NCI-H82 (cell line): ENCODE data around the gene NXPE3.

ENCODE experiments used
- DNase-seq: peaks from one replicate; lab custom pipeline; 2025; lab: John Stamatoyannopoulos, UW

Gene NXPE3

DNA sequence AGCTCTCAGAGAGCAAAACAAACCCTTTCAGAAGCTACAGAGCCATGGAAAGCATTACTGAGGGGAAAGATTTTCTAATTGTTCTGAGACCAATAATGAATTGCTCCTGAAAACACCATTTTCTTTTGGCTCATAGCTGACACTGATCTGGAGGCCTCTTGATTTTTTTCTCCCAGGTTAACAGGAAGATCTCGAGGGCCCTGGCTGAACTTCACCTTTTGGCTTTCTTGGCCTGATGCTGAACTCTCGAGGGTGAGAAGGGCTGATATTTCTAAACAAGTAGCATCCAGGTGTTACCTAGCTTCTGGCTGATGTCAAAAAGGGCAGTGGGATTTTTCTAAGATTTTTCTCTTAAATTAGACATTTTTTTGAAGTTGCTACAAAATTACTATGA lies 50.4 kb downstream of the NXPE3 start:
- DNase-seq: no peak

DNA sequence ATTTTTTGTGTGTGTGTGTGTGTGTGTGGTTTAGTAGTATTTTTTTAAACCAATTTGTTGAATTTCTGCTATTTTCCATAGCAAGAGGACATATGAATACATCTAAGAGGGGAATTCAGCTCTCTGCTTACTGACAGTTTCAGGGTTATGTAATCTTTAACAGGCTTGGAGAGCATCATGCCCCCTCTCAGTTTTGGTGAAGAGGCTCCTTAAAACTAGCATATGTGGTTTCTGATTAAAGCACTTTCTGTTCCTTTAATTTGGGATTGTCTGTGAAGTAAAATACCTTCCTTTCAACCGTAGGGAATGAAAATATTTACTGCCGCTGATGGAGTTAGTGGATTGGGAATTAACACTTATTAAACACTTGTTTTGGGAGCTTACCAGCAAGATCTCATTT lies 50.9 kb downstream of the NXPE3 start:
- no peak for DNase-seq

DNA sequence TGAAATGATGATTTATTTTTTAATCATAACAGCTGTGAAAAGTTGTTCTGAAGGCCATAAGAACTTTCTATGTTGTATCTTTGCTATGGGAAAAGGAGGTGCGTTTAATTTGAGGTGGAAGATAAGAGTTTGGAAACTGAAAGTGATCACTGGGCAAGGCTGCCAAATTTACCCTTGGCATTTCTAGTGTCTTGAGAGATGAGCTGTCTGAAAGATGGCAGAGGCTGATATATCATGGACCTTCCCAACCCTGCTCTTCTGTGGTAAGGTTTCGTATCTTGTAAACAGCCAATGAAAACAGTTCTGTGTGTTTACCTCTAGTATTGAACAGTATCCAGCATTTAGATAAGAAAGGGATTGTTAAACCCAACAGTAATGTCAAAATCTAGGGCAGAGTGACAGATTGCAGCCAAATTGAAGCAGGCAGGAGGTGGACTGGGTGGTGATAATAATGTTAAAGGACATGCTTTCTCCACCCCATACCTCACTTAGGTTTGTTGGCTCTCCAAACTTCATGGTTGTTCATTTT lies 54.5 kb downstream of the NXPE3 start:
- no peak for DNase-seq

DNA sequence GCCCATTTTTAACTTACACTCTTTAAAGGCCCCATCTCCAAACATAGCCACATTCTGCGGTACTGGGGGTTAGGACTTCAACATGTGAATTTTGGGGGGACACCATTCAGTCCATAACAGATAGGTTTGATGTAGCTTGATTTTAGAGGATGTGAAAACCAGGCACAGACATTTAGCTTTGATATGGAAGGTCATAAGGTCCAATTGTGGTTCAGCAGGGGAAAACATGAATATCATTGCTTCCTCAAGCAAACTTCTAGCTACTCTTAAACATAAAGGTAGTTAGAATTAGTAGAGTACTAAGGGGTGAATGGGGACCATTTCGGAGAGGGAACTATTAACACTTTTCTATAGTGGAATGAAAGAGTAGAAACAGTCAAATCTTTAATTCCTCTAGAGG lies 56.7 kb downstream of the NXPE3 start:
- no peak for DNase-seq

DNA sequence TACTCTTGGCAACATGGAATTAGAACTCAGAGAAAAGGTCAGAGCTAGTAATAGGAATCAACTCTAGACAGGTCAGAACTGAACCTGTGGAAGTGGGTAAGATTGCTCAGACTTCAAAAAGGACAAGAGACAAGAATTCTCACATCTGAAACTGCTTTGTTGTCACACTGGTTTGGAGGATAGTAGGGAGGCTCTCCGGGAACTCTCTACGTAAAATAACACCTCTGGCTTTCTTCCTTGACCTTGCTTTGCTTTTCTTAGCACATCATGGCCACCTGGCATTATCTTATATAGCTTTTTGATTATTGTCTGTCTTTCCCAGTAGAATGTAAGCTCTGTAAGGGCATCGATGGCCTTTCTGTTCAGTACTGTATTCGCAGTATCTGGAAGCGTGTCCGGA lies 57.1 kb downstream of the NXPE3 start:
- no peak for DNase-seq

DNA sequence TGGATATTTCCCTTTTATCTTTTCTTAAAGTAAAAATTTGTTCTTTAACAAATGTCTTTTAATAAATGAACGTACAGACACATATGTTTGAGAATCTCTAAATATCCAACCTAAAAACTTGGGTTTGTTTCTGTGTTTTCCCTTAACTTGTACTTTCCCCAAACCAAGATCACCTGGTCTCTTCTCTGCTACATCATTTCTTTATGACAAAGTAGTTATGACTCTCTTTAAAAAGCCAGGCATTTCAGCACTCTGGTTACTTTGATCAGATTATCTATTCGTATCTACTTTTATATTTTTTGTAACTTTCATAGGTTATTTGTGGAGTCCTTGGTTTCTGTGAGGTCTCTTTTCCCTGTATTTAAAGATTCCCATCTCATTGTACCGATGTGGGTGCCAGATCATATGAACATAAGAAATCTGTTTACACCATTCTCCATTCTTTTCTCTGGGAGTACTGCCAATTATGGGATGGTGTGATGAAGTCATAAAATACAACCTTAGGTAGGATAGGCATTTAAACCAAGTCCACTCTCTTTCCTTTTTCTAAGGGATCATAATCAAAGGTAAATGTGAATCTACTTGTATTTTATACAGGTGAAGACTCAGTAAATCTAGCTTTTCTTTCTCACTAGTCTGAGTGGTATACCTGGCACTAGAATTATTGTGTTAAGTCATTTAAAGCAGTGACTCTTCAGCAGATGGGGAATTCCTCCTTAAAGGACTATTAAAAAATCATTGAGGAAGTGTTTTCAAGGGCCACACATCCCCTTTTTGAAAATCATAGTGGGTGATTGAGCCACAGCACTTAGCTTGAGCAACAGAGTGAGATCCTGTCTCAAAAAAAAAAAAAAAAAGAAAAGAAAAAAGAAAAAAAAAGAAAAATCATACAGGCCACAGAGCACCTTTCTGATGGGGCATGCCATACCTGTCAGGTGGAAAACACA lies 57.9 kb downstream of the NXPE3 start:
- no peak for DNase-seq

DNA sequence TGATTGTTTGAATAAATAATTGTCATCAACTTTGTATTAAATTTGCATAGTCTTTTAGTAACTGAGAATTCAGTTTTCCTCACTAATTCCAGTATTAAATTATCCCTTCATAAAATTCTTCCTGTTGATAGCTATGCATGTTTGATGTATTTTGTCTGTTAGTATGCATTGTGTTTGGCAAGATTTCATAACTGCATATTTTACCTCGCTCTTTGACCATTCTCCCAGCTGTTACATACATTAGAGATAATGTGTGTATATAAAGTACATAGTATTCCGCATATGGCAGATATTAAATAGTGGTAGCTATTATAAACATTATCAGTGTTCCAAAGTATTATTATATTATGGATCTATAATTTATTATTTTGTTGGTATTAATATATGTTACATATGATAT lies 59.7 kb downstream of the NXPE3 start:
- no peak for DNase-seq

DNA sequence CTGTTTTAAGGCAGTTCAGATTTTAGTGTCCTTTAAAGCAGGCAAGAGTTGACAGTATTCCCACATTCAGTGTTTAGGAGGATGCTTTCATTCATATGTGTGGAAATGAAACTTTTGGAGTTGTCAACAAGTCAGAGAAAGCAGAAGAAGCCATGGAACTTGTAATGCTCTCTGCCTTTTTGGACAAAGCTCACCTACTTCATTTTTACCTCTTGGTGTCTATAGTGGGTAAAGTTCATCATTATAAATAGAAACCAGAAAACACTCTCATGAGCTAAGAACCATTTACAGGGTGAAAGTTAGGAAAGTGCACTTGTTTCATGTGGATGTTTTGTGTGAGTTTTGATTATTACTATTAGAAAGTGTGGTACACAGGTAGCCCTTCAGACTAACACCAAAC lies 61.1 kb downstream of the NXPE3 start:
- no peak for DNase-seq

DNA sequence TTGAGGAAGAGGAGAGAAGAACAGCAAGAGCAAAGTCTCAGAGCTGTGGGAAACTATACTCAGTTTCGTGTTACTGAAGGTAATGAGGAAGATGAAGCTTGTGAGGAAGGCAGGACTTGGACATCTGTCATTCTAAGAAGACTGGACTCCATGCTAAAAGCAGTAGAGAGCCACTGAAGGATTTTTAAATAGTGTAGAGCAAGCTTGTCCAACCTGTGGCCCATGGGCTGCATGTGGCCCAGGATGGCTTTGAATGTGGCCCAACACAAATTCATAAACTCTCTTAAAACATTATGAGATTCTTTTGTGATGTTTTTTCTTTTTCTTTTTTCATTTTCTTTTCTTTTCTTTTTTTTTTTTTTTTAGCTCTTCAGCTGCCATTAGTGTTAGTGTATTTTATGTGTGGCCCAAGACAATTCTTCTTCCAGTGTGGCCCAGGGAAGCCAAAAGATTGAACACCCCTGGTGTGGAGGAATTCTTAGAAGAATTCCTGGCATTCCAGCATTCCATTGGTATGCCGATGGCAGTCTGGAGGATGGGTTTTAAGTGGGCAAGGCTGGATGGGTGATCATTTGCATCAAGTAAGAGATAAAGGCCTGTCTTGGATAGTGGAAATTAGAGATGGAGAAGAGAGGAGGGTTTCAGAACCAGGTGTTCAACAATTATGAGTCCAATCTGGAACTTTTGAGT lies 63.4 kb downstream of the NXPE3 start:
- no peak for DNase-seq

DNA sequence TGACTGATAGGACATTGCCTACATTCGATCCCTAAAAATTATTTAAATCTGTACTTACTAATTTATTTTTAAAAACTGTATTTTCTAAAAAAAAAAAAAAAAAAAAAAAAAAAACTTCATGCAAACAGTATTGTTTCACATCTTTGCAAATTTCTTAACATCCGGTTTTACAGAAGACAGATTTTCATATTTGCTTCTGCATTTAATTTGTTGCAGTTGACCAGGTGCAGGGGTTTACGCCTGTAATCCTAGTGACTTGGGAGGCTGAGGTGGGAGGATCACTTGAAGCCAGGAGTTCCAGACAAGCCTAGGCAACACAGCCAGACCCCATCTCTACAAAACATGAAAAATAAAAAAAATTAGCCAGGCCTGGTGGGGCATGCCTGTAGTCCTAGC lies 63.9 kb downstream of the NXPE3 start:
- no peak for DNase-seq

DNA sequence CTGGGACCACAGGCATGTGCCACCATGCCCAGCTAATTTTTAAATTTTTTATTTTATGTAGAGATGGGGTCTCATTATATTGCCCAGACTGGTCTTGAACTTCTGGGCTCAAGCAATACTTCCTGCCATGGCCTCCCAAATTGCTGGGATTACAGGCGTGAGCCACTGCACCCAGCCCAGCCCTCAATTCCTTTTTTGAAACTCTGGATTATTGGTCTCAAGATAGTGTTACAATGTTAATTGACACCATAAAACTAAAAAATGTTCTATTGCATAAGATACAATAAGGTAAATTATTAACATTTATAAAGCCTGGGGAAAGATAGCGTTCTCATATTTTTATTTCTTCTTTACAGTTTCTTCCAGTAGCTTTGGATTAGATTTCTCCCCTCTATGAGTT lies 66.4 kb downstream of the NXPE3 start:
- DNase-seq: no peak

DNA sequence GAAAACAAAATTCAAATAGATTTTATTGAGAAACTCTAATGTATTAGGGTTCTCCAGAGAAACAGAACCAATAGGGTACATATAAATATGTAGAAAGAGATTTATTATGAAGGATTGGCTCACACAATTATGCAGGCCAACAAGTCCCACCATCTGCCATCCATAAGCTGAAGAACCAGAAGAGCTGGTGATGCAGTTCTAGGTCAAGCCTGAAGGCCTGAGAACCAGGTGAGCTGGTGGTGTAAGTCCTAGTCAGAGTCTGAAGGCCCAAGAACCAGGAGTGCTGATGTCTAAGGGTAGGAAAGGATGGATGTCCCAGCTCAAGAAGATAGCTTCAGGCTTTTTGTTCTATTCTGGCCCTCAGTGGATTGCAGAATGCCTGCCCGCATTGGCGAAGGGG lies 67.7 kb downstream of the NXPE3 start:
- DNase-seq: no peak

DNA sequence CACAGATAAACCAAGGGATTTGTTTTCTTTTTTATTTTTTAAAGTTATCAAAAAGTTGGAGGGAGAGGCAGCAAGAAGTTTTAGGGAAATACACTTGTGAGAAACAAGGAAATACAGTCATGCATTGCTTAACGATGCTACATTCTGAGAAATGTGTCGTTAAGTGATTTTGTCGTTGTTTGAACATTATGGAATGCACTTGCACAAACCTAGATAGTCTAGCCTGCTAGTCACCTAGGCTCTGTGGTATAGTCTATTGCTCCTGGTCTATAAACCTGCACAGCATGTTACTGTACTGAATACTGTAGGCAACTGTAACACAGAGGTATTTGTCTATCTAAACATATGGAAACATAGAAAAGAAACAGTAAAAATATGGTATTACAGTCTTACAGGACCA lies 68.3 kb downstream of the NXPE3 start:
- DNase-seq: no peak

DNA sequence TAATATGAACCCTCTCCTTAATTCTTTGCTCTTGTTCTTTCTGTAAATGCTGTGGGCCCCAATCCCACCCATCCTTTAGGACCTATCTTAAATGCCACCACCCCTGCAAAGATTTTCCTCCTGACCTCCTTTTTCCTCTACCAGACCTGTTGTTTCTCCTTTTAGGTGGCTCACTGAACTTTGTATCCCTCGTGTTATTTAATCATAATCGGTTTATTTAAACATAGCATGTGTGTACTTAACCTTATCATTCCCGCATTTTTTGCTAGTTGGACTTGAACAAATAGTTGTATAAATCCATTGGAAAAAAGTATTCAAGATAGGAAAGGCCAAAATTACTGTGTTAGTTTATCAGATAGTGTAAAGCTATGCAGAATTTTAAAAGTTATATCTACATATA lies 69.3 kb downstream of the NXPE3 start:
- DNase-seq: no peak

DNA sequence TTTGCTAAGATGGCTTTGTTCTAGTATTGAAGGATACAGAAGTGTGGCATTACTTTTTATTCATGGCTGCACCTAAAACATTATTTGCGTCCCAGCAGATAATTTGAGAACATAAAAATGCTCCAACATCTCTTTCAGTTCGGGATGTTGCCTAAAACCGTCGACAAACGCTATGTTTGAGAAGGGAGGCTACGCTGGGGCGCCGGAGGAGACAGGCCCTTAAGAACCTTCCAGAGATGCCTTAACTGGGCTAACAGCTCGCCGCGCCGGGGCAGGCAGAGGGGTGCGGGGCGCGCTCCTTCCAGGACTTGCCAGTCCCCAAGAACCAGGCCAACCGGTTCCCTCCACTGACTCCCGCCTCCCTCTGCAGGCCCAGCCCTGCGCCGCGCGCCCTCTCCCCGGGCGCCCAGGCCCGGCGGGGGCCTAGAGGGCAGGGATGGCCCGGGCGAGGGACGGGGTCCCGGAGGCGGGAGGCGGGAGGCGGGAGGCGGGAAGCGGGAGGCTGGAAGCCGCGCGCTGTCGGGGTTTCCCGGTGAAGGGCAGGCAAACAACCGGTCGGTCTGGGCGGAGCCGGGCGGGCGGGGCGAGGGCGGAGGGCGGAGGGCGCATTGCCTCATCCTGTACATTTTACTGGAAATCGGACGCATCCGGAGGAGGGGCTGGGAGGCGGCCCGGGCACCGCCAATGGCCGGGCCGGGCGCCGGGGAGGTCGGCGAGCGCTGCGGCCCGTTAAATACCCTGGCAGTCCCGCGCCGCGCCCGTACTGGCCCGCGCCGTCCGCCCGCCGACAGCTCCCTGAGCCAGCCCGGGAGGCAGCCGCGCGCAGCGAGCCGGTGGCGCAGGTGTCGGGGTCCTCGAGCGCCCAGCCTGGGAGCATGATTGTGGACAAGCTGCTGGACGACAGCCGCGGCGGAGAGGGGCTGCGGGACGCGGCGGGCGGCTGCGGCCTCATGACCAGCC lies 70.0 kb downstream of the NXPE3 start, which contains the start of gene NFKBIZ:
TSS of gene NFKBIZ (plus strand) at position 761 of the 960 bp plus-strand sequence. CDS start at position 876, 115 bp downstream.
- DNase-seq: peak; percentile 92

DNA sequence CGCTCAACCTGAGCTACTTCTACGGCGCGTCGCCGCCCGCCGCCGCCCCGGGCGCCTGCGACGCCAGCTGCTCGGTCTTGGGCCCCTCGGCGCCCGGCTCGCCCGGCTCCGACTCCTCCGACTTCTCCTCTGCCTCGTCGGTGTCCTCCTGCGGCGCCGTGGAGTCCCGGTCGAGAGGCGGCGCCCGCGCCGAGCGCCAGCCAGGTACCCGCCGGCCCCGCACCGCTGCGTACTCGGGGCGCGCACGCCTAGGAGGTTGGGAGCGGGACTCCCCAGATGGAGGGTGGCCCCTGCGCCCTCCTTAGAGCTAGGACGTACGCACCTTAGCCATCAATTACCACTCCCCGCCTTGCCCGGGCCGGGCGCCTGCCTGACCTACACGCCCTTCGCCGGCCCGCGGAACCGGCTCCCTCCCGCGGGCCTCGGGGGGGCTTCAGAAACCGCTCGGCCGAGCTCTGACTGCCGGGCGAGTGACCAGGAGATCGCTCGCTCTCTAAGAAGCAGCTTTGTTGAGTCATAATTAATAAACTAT lies 70.8 kb downstream of the NXPE3 start:
- DNase-seq: peak; percentile 80

DNA sequence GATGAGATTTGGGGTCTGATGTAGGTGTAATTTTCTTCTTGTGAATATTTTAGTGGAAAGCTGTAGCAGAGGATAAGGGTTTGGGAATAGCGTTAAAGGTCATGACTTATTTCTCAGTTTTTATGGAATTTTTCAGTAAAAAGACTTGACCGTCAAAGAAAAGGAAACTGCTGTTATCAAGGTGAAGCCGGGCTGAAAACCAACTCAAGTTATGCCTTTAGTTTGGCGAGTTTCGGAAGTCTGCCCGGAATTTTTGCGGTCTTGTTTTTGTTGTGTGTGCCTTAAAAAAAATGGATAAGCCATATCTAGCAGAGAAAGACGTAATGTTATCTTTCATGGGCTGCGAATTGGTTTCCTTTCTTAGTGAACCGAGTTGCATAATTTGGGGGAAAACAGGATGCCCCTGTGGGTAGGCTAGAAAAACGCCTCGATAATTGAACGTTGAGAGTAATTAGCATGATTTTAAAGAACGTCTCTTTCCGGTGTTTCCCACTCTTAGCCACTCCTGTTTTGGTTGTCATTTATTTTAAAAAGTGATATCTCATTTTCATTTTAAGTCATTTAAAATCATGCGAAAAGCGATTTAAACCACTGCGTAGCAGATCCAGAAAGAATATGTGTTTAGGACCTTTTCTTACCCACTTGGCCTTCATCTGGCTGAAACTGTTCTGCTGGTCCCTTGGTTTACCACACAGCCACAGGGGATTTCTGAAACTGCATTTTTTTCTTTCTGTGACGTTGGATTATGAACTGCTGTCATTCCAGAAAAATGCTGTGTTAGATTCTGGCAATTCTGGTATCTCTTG lies 71.4 kb downstream of the NXPE3 start:
- no peak for DNase-seq

DNA sequence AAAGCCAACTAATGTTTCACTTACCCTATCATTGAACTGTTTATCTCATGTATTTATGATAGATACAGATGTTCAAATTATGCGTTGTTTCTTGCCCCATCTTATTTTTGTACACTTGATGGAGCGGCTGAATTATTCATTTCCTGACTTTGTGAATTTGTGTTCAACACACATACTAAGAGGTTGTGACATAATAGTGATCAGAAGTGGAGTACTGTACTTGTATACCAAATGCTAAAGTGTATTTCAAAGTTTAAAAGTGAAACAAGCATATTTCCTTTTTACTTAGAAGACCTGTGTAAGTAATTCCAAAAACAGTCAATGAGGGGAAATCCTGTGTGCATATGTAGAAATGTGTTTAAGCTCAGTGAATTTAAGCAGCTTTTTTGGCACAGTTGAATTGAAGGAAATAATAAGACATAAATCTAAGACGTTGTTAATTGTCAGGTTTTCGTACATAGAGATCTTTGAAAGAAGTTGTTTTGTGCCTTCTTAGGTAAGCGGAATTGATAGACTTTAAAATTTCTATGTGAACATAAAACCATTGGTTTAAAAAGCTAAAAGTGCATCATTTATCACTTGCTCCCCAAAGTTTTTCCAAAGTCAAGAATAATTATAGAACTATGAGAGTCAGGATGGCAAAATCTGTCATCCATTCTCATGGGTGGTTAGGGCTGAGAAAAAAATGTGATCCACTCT lies 72.2 kb downstream of the NXPE3 start:
- no peak for DNase-seq

DNA sequence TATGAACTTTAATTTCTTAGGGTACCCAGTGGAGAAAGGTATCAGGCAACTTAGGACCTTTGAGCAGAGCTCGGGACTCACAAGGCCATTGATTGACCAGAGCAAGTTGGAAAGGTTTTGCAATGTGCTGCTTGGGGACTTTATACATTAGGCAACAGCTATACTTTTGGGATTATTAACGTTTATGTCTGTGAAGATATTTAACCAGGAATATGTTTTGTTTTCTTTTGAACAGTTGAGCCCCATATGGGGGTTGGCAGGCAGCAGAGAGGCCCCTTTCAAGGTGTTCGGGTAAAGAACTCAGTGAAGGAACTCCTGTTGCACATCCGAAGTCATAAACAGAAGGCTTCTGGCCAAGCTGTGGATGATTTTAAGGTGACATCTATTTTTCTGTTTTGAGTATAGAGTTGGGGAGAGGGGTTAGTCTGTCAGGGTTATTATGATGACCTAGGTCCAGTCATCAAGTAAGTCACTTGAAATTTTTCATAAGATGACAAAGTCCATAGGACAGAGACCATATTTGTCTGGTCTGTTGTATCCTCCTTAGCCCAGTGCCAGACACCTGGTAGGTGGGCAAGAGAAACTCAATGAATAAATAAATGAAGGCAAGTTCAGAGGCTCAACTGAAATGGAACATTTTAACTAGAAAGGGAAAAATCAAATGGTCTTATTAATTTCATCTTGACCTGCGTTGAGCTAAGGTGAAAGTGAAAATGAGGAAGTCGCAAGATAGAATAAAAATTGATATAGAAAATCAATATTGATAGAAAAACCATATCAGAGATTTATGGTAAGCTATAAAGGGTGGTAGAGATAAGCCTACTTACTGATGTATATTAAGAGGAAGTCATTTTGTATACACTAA lies 73.1 kb downstream of the NXPE3 start:
- no peak for DNase-seq
